T-helper 1 cell treated with Interleukin-12 subunit alpha and Interleukin-12 subunit beta and Interleukin-4 antibody, amounts not matched to agents 30 μg/mL and 1 μg/mL, for 36 hours (primary cell): ENCODE measurements around the gene FOXD2.

ENCODE experiments used
- H3K27ac Mint-ChIP-seq: one replicate; pipeline ENCODE4 v1.8.0; 2021; ENCODE audit warnings: mild to moderate bottlenecking, mixed read lengths
- H3K27me3 Mint-ChIP-seq: one replicate; pipeline ENCODE4 v1.8.0; 2021; ENCODE audit warnings: low read depth, mixed read lengths
- H3K36me3 Mint-ChIP-seq: one replicate; pipeline ENCODE4 v1.8.0; 2021; ENCODE audit warnings: low read depth, mixed read lengths
- H3K4me1 Mint-ChIP-seq: one replicate; pipeline ENCODE4 v1.8.0; 2021; ENCODE audit warnings: low read depth, mixed read lengths
- H3K4me3 Mint-ChIP-seq: one replicate; pipeline ENCODE4 v1.8.0; 2021; ENCODE audit warnings: mild to moderate bottlenecking, moderate library complexity, mixed read lengths
- H3K9me3 Mint-ChIP-seq: one replicate; pipeline ENCODE4 v1.8.0; 2021; ENCODE audit warnings: mixed read lengths

FOXD2 gene

DNA sequence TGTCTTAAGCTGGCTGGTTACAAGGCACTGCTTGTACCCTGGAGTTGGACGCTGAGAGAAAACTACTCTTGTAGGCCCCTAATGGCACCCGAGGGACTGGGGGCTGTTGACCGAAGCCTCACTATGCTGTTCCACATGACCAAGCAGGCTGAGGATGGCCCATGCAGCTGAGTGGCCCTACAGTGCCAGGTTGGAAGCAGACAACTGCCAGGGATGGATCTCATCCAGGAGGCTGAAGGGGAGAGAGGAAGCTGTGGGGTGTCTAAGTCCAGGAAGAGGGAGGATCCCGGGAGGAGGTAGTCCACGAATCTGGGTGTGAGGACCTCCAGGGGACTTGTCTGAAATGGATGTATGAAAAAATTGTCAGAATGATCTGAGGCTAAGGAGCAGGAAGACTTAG is 45.8 kb downstream of the FOXD2 start:
- Mint-ChIP-seq H3K36me3 (no peaks in the 10 kb centered on the region), H3K27ac (no peak overlapping the region), H3K4me1 (no peaks in the 10 kb centered on the region)

DNA sequence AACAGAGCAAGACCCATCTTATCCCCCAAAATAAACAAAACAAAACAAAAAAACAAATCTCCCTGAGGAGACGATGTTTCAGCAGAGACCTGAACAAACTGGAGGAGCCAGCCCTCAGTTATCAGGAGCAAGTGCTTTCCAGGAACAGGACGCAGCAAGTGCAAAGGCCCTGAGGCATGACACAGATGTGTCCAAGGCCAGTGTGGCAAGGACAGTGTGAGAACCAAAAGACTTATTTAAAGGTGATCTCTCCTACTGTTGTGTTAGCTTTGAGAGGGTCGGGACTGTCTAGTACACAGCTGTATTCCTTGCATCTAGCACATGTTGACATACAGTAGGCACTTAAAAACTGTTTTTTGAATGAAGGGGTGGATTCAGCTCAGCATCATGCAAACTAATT is 48.0 kb downstream of the FOXD2 start:
- H3K36me3 Mint-ChIP-seq, result no peaks in the 10 kb centered on the region
- H3K4me1 Mint-ChIP-seq, result no peaks in the 10 kb centered on the region
- H3K4me3 Mint-ChIP-seq, result no peak overlapping the region
- H3K27ac Mint-ChIP-seq, result no peak overlapping the region
- H3K27me3 Mint-ChIP-seq, result peaks cover 4% of the 10 kb centered on the region
- H3K9me3 Mint-ChIP-seq, result no peaks in the 10 kb centered on the region

More for the DNA sequence above, 45.8 kb downstream of the FOXD2 start:
- no peaks in the 10 kb centered on the region for H3K9me3 Mint-ChIP-seq
- no peak overlapping the region for H3K4me3 Mint-ChIP-seq
- H3K27me3 Mint-ChIP-seq, result peaks cover 12% of the 10 kb centered on the region

DNA sequence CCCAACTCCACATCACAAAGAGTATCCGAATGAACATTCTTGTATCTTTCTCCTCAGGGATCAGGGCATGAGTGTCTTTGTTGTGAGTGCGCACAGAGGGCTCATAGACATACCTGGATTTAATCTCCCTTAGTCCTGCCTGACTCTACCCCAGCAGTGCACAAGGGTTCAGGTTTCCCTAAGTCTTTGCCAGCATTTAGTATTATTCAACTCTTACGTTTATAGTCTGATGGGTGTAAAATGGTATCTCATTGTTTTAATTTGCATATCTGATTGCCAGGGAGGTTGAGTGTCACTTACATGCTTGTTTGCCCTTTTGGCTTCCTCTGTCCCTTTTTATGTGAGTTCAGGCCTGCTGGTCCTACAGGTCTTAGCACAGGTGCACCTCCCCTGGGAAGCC is 49.5 kb downstream of the FOXD2 start:
- Mint-ChIP-seq H3K4me1 (no peaks in the 10 kb centered on the region), H3K4me3 (no peak overlapping the region), H3K9me3 (no peaks in the 10 kb centered on the region), H3K27me3 (no peaks in the 10 kb centered on the region), H3K27ac (no peak overlapping the region), H3K36me3 (no peaks in the 10 kb centered on the region)

DNA sequence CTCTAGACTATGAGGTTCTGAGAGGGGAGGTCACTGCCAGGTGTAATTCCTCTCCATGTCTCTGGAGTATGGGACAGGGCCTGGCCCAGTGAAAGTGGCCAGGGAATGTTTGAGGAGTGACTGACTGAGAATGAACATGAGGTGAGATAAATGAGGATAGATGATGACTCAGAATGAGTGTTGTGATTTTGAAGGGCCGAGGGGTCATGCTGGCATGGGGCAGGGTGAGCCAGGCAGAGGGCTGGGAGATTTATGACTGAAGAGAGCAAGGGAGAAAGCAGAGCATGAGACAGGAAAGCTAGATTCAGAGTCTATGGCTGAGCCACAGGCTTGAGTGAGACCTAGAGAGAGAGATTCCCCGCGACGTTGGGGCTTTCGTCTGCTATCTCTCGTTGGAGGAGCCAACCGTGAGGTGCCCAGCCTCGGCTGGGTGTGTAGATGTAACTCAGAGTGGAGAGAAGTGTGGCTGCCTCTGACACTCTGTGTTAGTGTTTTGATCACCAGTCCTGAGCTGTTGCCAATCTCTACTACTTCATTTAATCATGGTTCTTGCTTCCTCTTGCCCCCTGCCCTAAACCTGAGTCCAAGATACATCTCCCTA is 50.1 kb downstream of the FOXD2 start:
- Mint-ChIP-seq H3K36me3 (no peaks in the 10 kb centered on the region), H3K4me1 (no peaks in the 10 kb centered on the region), H3K9me3 (no peaks in the 10 kb centered on the region), H3K27ac (no peak overlapping the region), H3K27me3 (no peaks in the 10 kb centered on the region), H3K4me3 (no peak overlapping the region)
